Aortic smooth muscle cell (primary cell): ENCODE data around the gene TEAD1. TPM values are rescaled to one million over a fixed set of nuclear protein-coding genes. Genes with fewer than 3 reads are reported as not detected.

Experiments
- total RNA-seq: library from RNA; depleted of rRNA; stranded (reverse); fragments of >200 nt; gene quantifications from 2 replicates; pipeline ENCODE4 v1.2.3, GENCODE V29; 2014

TEAD1 gene
- total RNA-seq = 54.4 and 72.1 TPM in 2 replicates

DNA sequence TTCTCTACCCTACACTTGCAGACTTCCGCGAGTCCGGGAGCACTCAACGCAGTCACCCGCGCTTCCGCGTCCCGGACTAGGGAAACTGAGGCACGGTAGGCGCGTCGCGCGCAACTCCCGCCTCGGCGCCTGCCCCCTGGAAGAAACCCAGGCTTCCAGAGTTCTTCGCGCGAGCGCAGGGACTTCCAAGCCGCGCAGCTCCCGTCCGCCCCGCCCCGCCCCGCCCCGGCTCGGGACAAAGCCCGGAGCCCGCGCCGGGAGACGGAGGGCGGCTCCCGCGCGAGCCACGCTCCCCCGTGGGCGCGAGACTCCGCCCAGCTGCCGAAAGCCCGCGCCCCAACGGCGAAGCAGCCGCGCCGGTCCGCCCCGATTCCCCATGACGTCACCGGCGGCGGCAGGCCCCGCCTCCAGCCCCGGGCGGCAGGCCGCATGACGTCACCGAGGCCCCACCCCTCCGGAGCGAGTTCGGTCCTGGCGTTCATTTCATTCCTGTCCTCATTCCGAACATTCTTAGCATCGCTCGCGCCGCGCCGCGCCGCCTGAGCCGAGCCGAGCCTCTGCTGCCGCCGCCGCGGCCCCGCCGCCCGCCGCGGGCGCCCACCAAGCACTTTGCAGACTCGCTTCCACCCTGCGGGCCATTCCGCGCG is at the start of gene TEAD1:
Gene TEAD1 (plus strand): TSS at position 498 of the 647 bp plus-strand sequence.

